ENCODE data around the gene PERM1.

PERM1 gene

DNA sequence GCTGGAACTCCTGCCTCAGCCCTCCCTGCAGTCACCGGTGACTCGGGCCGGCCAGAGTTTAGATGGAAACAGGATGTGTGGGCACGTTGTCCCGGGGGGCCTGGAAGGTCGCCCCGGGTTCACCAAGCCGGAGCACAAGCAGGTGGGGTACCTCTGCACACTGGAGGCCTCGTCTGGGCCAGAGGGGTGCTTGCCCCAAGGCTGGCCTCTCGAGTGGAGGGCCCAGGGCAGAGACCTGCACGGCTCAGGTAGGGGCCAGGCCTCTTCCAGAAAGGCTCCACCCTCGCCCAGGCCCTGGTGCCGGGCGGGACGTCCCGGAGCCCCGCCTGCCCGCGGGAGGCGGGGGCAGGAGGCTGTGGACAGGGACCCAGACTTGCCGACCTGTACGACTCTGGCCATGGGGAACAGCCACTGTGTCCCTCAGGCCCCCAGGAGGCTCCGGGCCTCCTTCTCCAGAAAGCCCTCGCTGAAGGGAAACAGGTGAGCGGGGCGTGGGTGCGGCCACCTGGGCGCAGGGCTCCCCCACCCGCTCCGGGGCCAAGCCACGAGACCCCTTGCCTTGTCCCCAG lies 15.7 kb downstream of the PERM1 start, which contains the start of gene PLEKHN1:
Gene PLEKHN1 (plus strand): TSS at position 348 of the 569 bp plus-strand sequence. CDS start 50 bp downstream, at position 398.
- Mint-ChIP-seq H3K9me3 (no peaks in the 10 kb centered on the region), H3K36me3 (peaks cover 1% of the 10 kb centered on the region), H3K27me3 (peaks cover 6% of the 10 kb centered on the region), H3K4me1 (no peaks in the 10 kb centered on the region), H3K27ac (no peak within 1 kb of the TSS), H3K4me3 (peak within 1 kb of the TSS; percentile 84)

DNA sequence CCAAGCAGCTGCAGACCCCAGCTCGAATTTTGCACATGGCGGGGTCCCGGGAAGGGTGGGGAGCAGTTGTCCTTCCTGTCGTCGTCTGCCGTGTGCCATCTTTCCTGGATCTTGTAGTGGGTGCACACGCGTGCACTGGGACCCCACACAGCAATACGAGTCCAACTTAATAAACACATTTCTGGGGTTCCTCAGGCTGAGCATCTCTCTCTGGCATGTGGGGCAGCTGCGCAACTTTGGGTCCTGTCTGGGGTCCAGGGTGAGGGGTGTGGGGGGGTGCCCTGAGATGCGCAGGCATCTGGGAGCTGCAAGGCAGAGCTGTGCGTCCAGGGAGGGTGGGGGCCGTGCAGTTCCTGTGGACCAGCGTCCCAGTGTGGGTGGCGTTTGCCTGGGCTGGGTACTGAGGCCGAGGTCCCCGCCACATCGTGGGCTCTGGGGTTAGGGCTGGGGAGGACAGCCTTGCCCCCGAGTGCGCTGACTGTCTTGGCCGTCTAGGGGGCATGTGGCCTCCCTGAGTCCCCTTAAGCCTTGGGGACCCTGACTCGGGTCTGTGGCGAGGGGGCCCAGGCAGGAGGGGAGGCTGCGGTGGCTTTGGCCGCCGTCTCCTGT lies 16.3 kb downstream of the PERM1 start:
- Mint-ChIP-seq H3K36me3 (peaks cover 1% of the 10 kb centered on the region), H3K27me3 (peaks cover 6% of the 10 kb centered on the region), H3K4me1 (no peaks in the 10 kb centered on the region), H3K27ac (no peak overlapping the region), H3K4me3 (peak overlapping the region; percentile 30), H3K9me3 (no peaks in the 10 kb centered on the region)

DNA sequence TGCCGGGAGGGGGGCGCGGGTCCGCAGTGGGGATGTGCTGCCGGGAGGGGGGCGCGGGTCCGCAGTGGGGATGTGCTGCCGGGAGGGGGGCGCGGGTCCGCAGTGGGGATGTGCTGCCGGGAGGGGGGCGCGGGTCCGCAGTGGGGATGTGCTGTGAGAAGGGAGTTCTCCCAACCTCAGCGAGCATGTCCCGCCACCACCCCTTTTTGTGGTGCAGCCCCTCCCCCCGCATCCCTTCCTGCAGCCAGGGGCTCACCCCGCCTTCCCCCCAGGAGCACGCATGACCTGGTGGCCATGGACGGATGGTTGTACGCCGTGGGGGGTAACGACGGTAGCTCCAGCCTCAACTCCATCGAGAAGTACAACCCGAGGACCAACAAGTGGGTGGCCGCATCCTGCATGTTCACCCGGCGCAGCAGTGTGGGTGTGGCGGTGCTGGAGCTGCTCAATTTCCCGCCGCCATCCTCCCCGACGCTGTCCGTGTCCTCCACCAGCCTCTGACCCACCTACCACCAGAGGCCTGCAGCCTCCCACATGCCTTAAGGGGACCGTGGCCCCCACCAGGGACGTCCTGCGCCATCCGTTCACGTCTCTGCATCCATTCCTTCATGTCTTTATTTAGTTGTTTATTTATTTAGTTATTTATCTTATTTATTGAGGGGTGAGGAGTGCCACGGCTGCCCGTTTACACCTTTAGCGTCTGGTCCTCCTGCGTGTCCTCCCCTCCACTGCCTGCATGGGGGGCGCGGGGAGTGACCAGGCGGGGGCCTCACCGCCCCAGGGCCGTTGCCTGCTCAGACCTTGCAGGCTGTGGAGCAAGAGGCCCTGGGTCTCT lies 17.0 kb downstream of the PERM1 start:
- H3K27me3 Mint-ChIP-seq: peaks cover 6% of the 10 kb centered on the region
- H3K9me3 Mint-ChIP-seq: no peaks in the 10 kb centered on the region
- peaks cover 1% of the 10 kb centered on the region for H3K36me3 Mint-ChIP-seq
- no peaks in the 10 kb centered on the region for H3K4me1 Mint-ChIP-seq
- no peak overlapping the region for H3K27ac Mint-ChIP-seq
- H3K4me3 Mint-ChIP-seq: no peak overlapping the region

DNA sequence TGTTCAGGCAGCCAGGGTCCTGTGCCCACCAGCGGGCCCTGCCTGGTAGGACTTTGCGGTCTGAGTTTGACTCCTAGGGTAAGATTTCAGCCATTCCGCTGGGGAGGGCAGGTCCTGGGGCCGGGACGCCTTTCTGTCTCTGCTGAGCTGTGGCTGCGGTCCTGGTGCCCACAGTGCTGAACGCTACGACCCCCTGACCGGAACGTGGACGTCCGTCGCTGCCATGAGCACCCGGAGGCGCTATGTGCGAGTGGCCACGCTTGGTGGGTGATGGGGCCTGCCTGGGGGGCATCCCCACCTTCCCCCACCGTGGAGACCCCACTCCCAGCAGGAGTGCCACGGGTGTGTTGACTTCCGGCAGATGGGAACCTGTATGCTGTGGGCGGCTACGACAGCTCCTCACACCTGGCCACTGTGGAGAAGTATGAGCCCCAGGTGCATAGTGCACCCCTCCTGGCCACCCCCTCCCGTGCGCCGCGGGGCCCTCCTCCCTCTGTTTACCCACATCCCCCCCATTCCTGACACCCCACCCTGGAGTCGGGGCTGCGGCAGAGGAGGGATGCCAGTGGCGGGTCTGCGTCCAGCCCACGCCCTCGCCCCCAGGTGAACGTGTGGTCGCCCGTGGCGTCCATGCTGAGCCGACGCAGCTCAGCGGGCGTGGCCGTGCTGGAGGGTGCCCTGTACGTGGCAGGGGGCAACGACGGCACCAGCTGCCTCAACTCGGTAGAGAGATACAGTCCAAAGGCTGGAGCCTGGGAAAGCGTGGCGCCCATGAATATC lies 18.0 kb downstream of the PERM1 start:
- Mint-ChIP-seq H3K9me3 (no peaks in the 10 kb centered on the region), H3K4me1 (no peaks in the 10 kb centered on the region), H3K36me3 (peaks cover 1% of the 10 kb centered on the region), H3K4me3 (no peak overlapping the region), H3K27ac (no peak overlapping the region), H3K27me3 (peaks cover 3% of the 10 kb centered on the region)

DNA sequence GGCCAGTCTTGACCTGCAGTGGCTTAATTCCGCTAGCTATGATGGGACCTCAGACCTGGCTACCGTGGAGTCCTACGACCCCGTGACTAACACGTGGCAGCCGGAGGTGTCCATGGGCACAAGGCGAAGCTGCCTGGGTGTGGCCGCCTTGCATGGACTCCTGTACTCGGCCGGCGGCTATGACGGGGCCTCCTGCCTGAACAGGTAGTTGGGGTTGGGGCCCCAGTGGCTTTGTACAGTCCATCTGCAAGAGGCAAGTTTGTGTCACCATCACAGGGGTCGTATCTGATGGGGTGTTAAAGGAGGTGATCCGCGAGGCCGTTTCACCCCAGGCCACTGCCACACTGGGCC lies 18.6 kb downstream of the PERM1 start:
- Mint-ChIP-seq H3K4me3 (no peak overlapping the region), H3K27ac (no peak overlapping the region), H3K27me3 (peaks cover under 1% of the 10 kb centered on the region), H3K4me1 (peaks cover 4% of the 10 kb centered on the region), H3K36me3 (peaks cover 3% of the 10 kb centered on the region), H3K9me3 (no peaks in the 10 kb centered on the region)

DNA sequence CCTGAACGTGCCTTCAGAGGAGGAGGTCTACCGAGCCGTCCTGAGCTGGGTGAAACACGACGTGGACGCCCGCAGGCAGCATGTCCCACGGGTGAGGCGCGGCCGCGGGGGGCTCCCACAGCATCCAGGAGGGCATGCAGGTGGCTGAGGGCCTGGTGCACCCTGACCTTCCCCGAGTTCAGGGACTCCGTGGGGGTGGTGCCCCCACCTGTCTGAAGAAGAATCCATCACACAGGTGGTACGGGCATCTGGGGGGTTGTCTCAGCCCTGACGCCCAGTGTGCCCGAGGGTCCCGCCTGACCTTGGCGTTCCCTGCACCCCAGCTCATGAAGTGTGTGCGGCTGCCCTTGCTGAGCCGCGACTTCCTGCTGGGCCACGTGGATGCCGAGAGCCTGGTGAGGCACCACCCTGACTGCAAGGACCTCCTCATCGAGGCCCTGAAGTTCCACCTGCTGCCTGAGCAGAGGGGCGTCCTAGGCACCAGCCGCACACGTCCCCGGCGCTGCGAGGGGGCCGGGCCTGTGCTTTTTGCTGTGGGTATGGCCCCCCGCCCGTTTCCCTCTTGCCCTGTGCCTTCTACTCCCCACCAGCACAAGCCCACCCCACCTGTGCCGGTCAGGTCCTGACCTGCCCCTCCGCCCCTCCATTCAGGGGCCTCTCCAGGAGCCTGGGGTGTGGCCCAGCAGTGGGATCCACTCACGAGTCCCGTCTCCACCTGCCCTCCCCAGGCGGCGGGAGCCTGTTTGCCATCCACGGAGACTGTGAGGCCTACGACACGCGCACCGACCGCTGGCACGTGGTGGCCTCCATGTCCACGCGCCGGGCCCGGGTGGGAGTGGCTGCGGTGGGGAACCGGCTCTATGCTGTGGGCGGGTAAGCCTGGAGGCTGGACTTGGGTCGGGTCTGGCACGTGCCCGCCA lies 19.3 kb downstream of the PERM1 start:
- H3K4me1 Mint-ChIP-seq: peaks cover 9% of the 10 kb centered on the region
- no peaks in the 10 kb centered on the region for H3K9me3 Mint-ChIP-seq
- peaks cover 5% of the 10 kb centered on the region for H3K36me3 Mint-ChIP-seq
- H3K27me3 Mint-ChIP-seq: no peaks in the 10 kb centered on the region
- H3K4me3 Mint-ChIP-seq: peak overlapping the region; percentile 69
- no peak overlapping the region for H3K27ac Mint-ChIP-seq

DNA sequence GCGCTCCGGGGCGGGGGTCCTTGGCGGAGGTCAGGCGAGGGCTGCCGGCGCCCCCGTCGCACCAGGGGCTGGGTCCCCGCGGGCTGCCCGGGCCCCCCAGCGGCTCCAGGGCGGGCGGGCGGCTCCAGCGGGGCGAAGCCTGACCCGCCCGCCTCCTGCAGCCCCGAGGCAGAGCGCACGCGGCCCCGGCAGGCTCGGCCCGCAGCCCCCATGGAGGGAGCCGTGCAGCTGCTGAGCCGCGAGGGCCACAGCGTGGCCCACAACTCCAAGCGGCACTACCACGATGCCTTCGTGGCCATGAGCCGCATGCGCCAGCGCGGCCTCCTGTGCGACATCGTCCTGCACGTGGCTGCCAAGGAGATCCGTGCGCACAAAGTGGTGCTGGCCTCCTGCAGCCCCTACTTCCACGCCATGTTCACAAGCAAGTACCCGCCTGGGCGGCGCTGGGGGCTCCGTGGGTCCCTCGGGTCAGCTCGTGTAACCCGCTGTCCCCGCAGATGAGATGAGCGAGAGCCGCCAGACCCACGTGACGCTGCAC lies 20.7 kb downstream of the PERM1 start:
- no peak overlapping the region for H3K27ac Mint-ChIP-seq
- peaks cover 10% of the 10 kb centered on the region for H3K36me3 Mint-ChIP-seq
- H3K4me3 Mint-ChIP-seq: peak overlapping the region; percentile 69
- no peaks in the 10 kb centered on the region for H3K27me3 Mint-ChIP-seq
- peaks cover 13% of the 10 kb centered on the region for H3K4me1 Mint-ChIP-seq
- H3K9me3 Mint-ChIP-seq: no peaks in the 10 kb centered on the region

DNA sequence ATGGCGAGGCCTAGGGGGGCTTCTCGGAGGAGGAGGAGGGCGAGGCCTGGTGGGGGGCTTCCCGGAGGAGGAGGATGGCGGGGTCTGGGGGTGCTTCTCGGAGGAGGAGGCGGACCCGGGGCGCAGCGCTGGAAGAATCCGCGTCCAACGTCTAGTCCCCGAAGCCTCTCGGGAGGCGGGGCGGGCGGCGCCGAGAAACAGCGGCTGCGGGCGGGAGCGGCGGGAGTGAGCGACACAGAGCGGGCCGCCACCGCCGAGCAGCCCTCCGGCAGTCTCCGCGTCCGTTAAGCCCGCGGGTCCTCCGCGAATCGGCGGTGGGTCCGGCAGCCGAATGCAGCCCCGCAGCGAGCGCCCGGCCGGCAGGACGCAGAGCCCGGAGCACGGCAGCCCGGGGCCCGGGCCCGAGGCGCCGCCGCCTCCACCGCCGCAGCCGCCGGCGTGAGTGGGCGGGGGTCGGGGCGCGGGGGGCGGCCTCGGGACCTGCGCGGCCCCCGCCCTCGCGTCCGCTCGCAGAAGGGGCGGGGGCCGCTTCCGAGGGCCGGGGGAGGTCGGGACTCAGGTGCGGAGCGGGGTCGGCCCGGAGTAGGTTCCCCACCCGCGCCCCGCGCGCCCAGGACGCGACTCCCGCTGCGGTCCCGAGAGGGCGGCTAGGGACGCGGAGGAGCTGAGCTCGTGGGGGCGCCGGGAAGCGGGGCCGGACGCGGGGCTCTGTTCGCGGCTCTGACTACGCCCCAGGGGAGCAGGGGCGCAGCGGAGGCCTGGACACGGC lies 21.3 kb downstream of the PERM1 start, which contains the start of gene KLHL17:
Gene KLHL17 (plus strand): TSS at position 222 of the 769 bp plus-strand sequence. CDS start 110 bp downstream, at position 332.
- Mint-ChIP-seq H3K9me3 (no peaks in the 10 kb centered on the region), H3K27me3 (no peaks in the 10 kb centered on the region), H3K36me3 (peaks cover 10% of the 10 kb centered on the region), H3K27ac (peak within 1 kb of the TSS; percentile 41), H3K4me1 (peaks cover 13% of the 10 kb centered on the region), H3K4me3 (peak within 1 kb of the TSS; percentile 98)

DNA sequence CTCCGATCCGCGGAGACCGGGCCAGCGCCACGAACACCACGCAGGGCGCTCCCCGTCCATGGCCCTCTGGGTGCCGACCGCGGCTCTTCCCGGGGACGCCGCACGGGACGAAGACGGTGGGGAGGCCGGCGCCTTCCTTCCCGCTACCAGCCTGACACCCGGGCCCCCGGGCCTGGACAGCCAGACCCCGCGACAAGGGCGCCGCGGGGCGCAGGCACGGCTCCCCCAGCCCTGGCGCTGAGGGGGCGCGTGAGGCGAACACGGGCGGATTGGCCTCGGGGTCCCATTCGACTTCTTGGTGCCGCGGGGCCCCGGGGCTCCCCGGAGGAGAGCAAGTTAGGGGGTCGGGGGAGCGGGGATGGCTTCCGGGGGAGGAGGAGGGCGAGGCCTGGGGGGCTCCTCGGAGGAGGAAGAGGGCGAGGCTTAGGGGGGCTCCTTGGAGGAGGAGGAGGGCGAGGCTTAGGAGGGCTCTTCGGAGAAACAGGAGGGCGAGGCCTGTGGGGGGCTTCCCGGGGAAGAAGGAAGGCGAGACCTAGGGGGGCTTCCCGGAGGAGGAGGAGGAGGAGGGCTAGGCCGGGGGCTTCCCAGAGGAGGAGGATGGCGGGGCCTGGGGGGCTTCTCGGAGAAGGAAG lies 22.0 kb downstream of the PERM1 start:
- H3K4me3 Mint-ChIP-seq: peak overlapping the region; percentile 98
- H3K27me3 Mint-ChIP-seq: no peaks in the 10 kb centered on the region
- peak overlapping the region; percentile 17 for H3K27ac Mint-ChIP-seq
- no peaks in the 10 kb centered on the region for H3K9me3 Mint-ChIP-seq
- peaks cover 14% of the 10 kb centered on the region for H3K36me3 Mint-ChIP-seq
- H3K4me1 Mint-ChIP-seq: peaks cover 13% of the 10 kb centered on the region

DNA sequence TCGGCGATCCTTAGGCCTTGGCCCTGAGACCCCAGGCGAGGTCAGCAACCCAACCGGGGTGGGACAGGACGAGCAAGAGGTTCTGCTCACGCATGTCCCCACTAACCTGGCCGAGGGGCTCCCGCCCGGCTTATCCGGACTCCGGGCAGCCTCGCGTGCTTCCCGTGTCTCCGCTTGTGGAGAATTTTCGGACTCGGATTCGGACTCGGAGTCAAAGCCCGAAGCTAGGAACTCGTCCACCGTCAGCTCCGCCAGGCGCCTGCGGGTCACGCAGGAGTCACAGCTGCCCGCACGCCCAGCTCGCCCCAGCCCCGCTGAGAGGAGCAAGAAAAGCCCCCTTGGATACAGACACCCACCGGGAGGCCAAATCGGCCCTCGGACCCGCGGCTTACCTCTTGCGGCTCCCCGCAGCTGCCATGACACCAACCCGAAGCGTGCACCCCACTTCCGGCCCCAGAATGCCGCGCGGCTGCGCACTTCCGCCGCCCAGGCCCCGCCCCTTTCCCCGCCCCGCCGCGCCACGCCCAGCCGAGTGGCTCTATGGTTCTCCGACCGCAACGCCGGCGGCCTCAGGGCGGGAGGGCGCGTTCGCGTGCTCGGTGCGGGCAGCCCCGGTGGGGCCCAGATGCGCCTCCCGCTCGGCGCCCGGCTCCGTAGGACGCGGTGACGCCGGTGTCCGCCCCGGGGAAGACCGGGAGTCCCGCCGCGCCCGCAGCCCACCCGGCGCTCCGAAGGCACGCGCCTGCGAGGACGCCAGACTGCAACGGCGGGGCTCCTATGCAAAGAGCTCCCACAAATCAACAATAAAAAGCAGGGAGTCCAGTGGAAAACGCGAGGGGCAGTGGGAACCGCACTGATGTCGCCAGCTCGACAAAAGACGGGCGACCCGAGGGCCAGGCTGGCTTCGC lies 22.8 kb downstream of the PERM1 start, which contains the start of gene NOC2L:
Gene NOC2L (minus strand): TSS at position 434 of the 908 bp plus-strand sequence. CDS start 16 bp downstream, at position 418.
- peaks cover 13% of the 10 kb centered on the region for H3K4me1 Mint-ChIP-seq
- peaks cover 15% of the 10 kb centered on the region for H3K36me3 Mint-ChIP-seq

DNA sequence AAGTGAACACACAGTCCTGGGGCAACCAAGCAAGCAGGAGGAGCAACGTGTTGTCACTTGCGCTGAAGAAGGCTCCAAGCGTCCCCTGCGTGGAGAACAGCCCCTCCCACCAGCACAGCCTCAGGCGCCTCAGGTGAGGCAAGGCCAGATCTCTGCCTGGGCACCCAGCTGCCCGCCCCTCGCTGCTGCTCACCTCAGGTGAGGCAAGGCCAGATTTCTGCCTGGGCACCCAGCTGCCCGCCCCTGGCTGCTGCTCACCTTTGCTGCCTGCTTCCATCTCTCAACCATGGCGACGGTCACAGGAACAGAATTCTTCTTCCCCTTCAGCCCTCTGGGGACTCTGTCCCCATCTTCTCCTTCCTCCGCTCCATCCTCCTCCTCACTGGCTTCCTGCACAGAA lies 25.3 kb downstream of the PERM1 start:
- Mint-ChIP-seq H3K27me3 (no peaks in the 10 kb centered on the region), H3K27ac (no peak overlapping the region), H3K4me3 (no peak overlapping the region), H3K9me3 (no peaks in the 10 kb centered on the region), H3K36me3 (peaks cover 15% of the 10 kb centered on the region), H3K4me1 (peaks cover 13% of the 10 kb centered on the region)

More for the DNA sequence above, 22.8 kb downstream of the PERM1 start, which contains the start of gene NOC2L:
- Mint-ChIP-seq H3K9me3 (no peaks in the 10 kb centered on the region), H3K27me3 (no peaks in the 10 kb centered on the region), H3K4me3 (peak within 1 kb of the TSS; percentile 98), H3K27ac (peak within 1 kb of the TSS; percentile 70)

DNA sequence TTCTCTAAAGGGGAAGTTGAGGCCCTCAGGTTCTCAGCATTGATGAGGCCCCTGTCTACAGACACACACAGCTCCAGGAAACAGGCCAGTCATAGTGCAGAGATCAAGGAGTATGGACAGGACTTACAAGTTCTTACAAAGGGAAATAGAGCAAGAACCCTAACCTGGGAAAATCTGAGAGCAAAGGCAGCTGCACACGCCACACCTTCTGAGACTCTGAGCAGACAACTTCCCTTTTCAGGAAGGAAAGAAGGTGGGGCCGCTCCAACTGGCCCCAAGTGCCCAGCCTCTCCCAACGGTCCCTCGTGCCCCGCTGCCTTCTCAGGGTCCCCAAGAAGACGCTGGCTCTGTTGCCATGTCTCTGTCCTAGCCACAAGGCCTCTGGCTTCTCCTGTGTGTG lies 26.4 kb downstream of the PERM1 start:
- no peak overlapping the region for H3K4me3 Mint-ChIP-seq
- H3K27me3 Mint-ChIP-seq: no peaks in the 10 kb centered on the region
- H3K27ac Mint-ChIP-seq: no peak overlapping the region
- H3K9me3 Mint-ChIP-seq: no peaks in the 10 kb centered on the region
- H3K4me1 Mint-ChIP-seq: peaks cover 13% of the 10 kb centered on the region
- H3K36me3 Mint-ChIP-seq: peaks cover 20% of the 10 kb centered on the region
